ENCODE results near the gene LITAF. TPM values are rescaled to one million over a fixed set of nuclear protein-coding genes. Genes with fewer than 3 reads are reported as not detected.
"Not testable (repeated sequence)": the region's sequence is repeated elsewhere in the genome, so short reads cannot be mapped to it uniquely, and the experiment has no call there.

LITAF gene
- total RNA-seq, 1 donor from 2014 or later = 197 TPM

GRCh38 chr16:11507350-11507749 lies 79.4 kb downstream of the LITAF start:
- Mint-ChIP-seq H3K27ac (no peak overlapping the region), H3K27me3 (ENCODE audit: insufficient read depth) (no peaks in the 10 kb centered on the region), H3K9me3 (no peaks in the 10 kb centered on the region), H3K4me1 (ENCODE audit: low read depth) (no peaks in the 10 kb centered on the region), H3K36me3 (ENCODE audit: low read depth) (no peaks in the 10 kb centered on the region), H3K4me3 (no peak overlapping the region)
- intact Hi-C loops (cut with micrococcal nuclease) = no loop called here
- no peak for DNase-seq (ENCODE audit: low spot score)

- intact Hi-C loops (cut with micrococcal nuclease) = no loop called here
- Mint-ChIP-seq H3K27ac (no peak overlapping the region), H3K9me3 (no peaks in the 10 kb centered on the region), H3K36me3 (ENCODE audit: low read depth) (no peaks in the 10 kb centered on the region), H3K4me3 (no peak overlapping the region), H3K27me3 (ENCODE audit: insufficient read depth) (no peaks in the 10 kb centered on the region), H3K4me1 (ENCODE audit: low read depth) (no peaks in the 10 kb centered on the region)
- DNase-seq (ENCODE audit: low spot score) = no peak
Measured at GRCh38 chr16:11506741-11507305, 79.9 kb downstream of the LITAF start.

GRCh38 chr16:11504261-11504660 lies 82.5 kb downstream of the LITAF start:
- DNase-seq (ENCODE audit: low spot score); intact Hi-C loops (cut with micrococcal nuclease); H3K9me3 Mint-ChIP-seq; H3K27me3 Mint-ChIP-seq (ENCODE audit: insufficient read depth); H3K4me3 Mint-ChIP-seq; H3K4me1 Mint-ChIP-seq (ENCODE audit: low read depth); H3K27ac Mint-ChIP-seq; H3K36me3 Mint-ChIP-seq (ENCODE audit: low read depth): not testable (repeated sequence)

GRCh38 chr16:11503566-11503965 lies 83.2 kb downstream of the LITAF start:
- Mint-ChIP-seq H3K36me3 (ENCODE audit: low read depth) (no peaks in the 10 kb centered on the region), H3K4me3 (no peak overlapping the region), H3K27ac (no peak overlapping the region), H3K27me3 (ENCODE audit: insufficient read depth) (no peaks in the 10 kb centered on the region), H3K4me1 (ENCODE audit: low read depth) (no peaks in the 10 kb centered on the region), H3K9me3 (no peaks in the 10 kb centered on the region)
- intact Hi-C loops (cut with micrococcal nuclease) = no loop called here
- no peak for DNase-seq (ENCODE audit: low spot score)

GRCh38 chr16:11502239-11502638 lies 84.5 kb downstream of the LITAF start:
- no peaks in the 10 kb centered on the region for H3K36me3 Mint-ChIP-seq (ENCODE audit: low read depth)
- intact Hi-C loops (cut with micrococcal nuclease) = no loop called here
- H3K4me1 Mint-ChIP-seq (ENCODE audit: low read depth) = no peaks in the 10 kb centered on the region
- no peak overlapping the region for H3K4me3 Mint-ChIP-seq
- no peaks in the 10 kb centered on the region for H3K9me3 Mint-ChIP-seq
- no peak for DNase-seq (ENCODE audit: low spot score)
- no peaks in the 10 kb centered on the region for H3K27me3 Mint-ChIP-seq (ENCODE audit: insufficient read depth)
- no peak overlapping the region for H3K27ac Mint-ChIP-seq

GRCh38 chr16:11501632-11502031 lies 85.1 kb downstream of the LITAF start:
- Mint-ChIP-seq H3K36me3 (ENCODE audit: low read depth) (no peaks in the 10 kb centered on the region), H3K4me3 (no peak overlapping the region), H3K9me3 (no peaks in the 10 kb centered on the region), H3K27ac (no peak overlapping the region), H3K27me3 (ENCODE audit: insufficient read depth) (no peaks in the 10 kb centered on the region), H3K4me1 (ENCODE audit: low read depth) (no peaks in the 10 kb centered on the region)
- no peak for DNase-seq (ENCODE audit: low spot score)
- intact Hi-C loops (cut with micrococcal nuclease) = no loop called here

- Mint-ChIP-seq H3K4me3 (no peak overlapping the region), H3K4me1 (ENCODE audit: low read depth) (no peaks in the 10 kb centered on the region), H3K27me3 (ENCODE audit: insufficient read depth) (no peaks in the 10 kb centered on the region), H3K36me3 (ENCODE audit: low read depth) (no peaks in the 10 kb centered on the region), H3K27ac (no peak overlapping the region), H3K9me3 (no peaks in the 10 kb centered on the region)
- intact Hi-C loops (cut with micrococcal nuclease) = no loop called here
- no peak for DNase-seq (ENCODE audit: low spot score)
Measured at GRCh38 chr16:11500700-11501346, 85.9 kb downstream of the LITAF start.

- intact Hi-C loops (cut with micrococcal nuclease) = no loop called here
- no peaks in the 10 kb centered on the region for H3K9me3 Mint-ChIP-seq
- H3K4me1 Mint-ChIP-seq (ENCODE audit: low read depth) = peaks cover 6% of the 10 kb centered on the region
- DNase-seq (ENCODE audit: low spot score) = no peak
- no peaks in the 10 kb centered on the region for H3K27me3 Mint-ChIP-seq (ENCODE audit: insufficient read depth)
- H3K4me3 Mint-ChIP-seq = no peak overlapping the region
- no peak overlapping the region for H3K27ac Mint-ChIP-seq
- no peaks in the 10 kb centered on the region for H3K36me3 Mint-ChIP-seq (ENCODE audit: low read depth)
Measured at GRCh38 chr16:11499295-11500089, 87.2 kb downstream of the LITAF start.

GRCh38 chr16:11498683-11499082 lies 88.0 kb downstream of the LITAF start:
- H3K9me3 Mint-ChIP-seq = no peaks in the 10 kb centered on the region
- no peak for DNase-seq (ENCODE audit: low spot score)
- no peak overlapping the region for H3K27ac Mint-ChIP-seq
- H3K4me1 Mint-ChIP-seq (ENCODE audit: low read depth) = peaks cover 6% of the 10 kb centered on the region
- no peaks in the 10 kb centered on the region for H3K27me3 Mint-ChIP-seq (ENCODE audit: insufficient read depth)
- intact Hi-C loops (cut with micrococcal nuclease) = no loop called here
- no peak overlapping the region for H3K4me3 Mint-ChIP-seq
- H3K36me3 Mint-ChIP-seq (ENCODE audit: low read depth) = no peaks in the 10 kb centered on the region

GRCh38 chr16:11497851-11498289 lies 88.8 kb downstream of the LITAF start:
- Mint-ChIP-seq H3K9me3 (no peaks in the 10 kb centered on the region), H3K27me3 (ENCODE audit: insufficient read depth) (no peaks in the 10 kb centered on the region), H3K4me3 (no peak overlapping the region), H3K27ac (no peak overlapping the region), H3K4me1 (ENCODE audit: low read depth) (peaks cover 6% of the 10 kb centered on the region), H3K36me3 (ENCODE audit: low read depth) (no peaks in the 10 kb centered on the region)
- intact Hi-C loops (cut with micrococcal nuclease) = no loop called here
- DNase-seq (ENCODE audit: low spot score) = no peak

Other genes starting within 250 kb of the LITAF start
- 49.8 and 55.7 TPM in 2 replicates for gene RMI2, start 241.5 kb downstream of the LITAF start, total RNA-seq
- 7.3 and 7.9 TPM in 2 replicates for gene SNN, start 81.5 kb upstream of the LITAF start, total RNA-seq
- 52.7 and 55.9 TPM in 2 replicates for gene TXNDC11, start 155.9 kb upstream of the LITAF start, total RNA-seq
- gene ZC3H7A, start 210.3 kb upstream of the LITAF start, total RNA-seq = 71.0 and 78.9 TPM in 2 replicates

Measured in activated T-helper 1 cell treated with anti-CD3 and anti-CD28 coated beads, Interleukin-12 subunit alpha, Interleukin-12 subunit beta, Interleukin-2, Interleukin-4 antibody, amounts not matched to agents 30 ng/mL and 10 ng/mL and 1 ng/mL, durations not matched to agents 14 hours and 24 hours and 36 hours (primary cell).